ENCODE measurements around the gene FAM193B.
A peak's percentile ranks its signal among the peaks of the same experiment; 100 is the strongest.
"Not testable (repeated sequence)": the region's sequence is repeated elsewhere in the genome, so short reads cannot be mapped to it uniquely, and the experiment has no call there.

FAM193B gene

DNA sequence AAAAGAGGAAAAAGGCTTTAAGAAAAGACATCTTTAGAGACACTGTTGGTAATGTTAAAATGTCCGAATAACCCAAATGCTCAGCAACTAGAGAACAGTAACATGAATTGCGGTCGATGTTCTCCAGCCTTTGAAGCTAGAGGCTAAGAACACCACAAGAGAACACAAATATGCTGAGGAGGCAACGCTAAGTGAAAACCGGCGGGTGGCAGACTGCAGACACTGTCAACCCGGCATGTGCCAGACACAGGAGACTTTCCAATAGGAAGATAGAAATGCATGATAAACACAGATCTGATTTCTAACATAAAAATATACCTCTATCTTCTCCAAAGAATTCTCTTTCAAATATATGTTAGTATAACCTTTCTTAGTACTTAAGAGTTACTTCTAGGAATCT is 19.2 kb downstream of the FAM193B start:
- DNase-seq, result no peak

DNA sequence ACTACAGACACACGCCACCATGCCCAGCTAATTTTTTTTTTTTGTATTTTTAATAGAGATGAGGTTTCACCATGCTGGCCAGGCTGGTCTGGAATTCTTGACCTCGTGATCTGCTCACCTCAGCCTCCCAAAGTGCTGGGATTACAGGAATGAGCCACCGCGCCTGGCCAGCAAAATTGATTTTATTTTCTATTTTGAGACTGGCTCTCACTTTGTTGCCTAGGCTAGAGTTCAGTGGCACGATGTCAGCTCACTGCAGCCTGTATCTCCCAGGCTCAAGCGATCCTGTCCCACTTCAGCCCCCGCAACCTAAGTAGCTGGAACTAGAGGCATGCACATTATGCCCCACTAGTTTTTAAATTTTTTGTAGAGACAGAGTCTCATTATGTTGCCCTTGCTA is 19.9 kb downstream of the FAM193B start:
- not testable (repeated sequence) for DNase-seq

DNA sequence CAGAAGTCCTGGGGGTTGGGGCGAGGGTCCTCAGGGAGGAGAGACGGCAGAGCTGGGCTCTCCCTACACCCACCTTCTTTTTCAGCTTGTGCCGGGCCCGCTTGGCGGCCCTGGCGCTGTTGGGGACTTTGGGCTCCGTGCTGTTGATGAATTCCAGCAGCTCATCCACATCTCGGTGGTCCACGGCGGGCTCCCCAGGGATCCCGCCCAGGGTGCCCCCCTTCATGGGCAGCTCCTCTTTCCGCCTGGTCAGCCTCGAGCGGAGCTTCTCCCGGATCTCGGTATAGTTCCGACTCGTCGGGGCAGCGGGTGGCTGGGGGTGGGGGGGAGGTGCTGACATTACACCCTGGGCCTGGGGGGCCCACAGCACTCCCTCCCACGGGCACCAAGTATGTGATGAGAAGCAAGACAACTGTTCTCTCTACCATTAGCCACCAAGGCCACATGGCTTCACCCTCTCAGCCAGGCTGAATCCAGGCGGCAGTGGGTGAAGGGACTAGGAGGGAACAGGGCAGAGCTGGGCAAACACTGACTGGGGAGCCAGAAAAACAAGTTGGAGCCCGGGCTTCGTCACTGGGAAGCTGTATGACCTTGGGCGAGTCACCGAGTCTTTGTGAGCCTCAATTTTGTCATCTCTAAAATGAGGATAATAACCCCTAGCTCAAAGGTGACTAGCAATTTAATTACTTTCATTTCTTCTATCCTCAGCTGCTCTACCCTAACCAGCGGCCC is 23.0 kb downstream of the FAM193B start:
- DNase-seq, result no peak

DNA sequence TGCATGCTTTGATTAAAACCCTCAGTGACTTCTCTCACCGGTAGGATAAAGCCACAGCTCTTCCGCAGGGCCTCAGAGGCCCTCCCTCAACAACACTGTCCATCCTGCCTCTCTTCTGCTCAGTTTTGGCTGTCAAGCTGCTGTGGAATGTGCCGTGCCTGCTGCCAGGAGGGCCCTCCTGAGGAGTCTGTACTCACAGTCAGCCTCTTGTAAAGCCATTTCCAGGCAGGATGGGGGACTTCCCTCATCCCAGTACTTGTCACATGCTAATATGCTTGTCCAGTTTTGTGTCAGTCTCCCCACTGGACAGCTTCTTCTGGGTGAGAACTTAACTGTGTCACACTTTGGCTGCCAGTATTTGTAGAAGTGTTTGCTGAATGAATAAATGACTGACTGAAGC is 23.7 kb downstream of the FAM193B start:
- DNase-seq, result no peak

DNA sequence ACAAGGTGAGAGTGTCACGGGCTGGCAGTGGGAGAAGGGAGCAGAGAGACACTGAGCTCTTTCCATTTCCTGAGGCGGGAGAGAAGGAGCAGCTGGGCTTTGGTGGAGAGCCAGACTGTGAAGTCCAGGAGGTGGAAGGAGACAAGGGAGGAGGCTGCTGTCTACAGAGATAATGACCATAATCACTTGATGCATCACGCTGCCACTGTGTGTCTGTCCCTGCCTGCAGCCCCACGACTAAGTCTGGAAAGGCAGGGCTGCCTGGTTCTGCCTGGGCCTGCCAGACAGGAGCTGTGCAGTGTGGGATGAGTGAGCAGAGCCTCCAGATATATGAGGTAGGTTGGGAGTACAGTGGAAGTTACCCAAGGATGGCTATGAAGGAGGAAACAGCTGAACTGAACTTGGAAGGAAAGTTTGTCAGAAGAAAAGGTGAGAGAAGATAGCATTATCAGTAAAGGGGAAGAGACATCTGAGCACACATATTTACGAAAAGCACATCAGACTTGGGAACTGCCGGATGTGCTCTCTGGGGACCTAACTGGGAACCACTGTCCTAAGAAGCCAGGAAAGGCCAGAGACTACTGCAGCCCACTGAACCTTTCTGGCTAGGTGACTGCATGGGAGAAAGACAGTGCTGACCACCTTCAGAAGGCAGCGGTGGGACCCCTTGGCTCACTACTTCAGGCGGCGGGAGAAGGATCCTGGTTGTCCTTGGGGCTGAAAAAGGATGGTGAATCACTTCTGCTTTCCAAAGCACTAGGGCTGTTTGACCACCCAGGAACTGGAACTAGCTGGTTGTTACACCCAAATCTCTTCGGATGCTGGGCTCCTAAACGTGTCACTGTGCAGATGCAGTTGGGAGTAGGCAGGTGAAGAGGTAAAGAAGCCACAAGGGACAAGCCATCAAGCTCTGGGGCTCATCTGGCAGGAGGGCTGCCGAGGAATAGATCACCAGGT is 24.8 kb downstream of the FAM193B start:
- no peak for DNase-seq

DNA sequence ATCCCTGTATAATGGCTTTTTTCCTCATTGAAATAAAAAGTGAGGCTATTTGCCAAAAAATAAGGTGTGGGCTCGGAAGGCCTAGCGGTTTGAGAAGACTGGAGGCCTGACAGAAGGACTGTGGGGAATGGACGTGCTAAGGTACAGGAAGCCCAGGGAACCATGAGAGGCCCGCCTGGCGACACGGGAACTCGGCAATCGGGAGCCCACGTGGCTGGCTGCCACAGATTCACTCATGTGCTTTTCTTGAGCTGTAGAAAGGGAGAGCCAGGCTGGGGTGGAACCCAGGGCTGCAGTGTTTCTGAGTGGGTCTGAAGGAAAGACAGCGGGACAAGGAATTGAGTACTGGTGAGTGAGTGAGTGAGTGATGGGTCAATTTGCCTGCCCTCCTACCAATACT is 25.7 kb downstream of the FAM193B start:
- DNase-seq, result no peak

DNA sequence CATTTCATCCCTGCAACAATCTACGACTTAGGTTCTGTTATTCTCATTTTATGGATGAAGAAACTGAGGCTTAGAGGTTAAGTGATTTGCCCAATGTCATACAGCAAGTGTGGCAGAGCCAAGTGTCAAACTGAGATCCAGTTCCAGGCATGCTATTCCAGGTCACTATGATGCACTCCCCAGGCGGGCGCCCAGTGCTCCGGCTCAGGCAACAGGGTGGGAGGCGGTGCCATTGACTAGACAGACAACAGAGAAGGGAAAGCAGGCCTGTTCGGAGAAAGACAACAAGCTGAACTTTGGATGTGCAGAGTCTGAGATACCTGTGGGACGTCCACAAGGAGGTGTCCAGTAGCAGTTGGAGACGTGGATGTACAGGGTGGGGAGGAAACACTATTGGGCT is 26.8 kb downstream of the FAM193B start:
- DNase-seq, result no peak

DNA sequence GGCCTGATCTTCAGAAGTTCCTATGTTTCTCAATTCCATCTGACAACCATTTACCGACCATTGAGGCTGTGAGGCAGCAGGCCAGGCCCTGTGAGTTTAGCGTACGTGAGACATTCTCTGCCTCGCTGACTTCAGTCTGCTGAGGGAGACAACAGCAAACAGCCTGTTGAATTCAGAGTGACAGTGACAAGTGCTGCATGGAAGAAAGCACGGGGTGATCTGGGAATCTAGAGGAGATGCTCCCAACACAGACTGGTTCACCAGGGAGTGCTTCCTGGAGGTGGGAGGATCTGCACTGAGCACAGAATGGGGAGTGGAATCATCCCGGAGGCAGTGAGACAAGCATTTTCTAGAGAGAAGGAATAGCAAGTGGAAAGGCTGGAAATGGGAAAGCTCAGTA is 27.6 kb downstream of the FAM193B start:
- DNase-seq, result no peak

DNA sequence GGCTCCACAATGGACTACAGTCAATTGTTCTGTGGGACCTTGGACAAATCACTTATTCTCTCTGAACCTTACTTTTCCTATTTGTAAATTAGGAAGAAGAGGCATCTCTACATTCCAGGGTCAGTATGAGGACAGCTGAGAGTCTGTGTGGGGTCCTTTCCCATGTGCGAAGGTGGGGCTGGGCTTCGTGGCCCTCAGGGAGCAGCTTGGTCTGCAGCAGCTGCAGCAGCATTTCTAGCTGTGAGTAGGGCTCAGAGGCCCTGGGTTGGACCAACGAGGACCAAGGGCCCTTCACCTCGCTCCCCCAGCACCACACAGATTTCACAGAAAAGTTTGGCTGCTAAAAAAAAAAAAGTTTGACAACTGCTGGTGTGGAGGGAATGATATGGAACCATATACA is 28.2 kb downstream of the FAM193B start:
- DNase-seq, result no peak

DNA sequence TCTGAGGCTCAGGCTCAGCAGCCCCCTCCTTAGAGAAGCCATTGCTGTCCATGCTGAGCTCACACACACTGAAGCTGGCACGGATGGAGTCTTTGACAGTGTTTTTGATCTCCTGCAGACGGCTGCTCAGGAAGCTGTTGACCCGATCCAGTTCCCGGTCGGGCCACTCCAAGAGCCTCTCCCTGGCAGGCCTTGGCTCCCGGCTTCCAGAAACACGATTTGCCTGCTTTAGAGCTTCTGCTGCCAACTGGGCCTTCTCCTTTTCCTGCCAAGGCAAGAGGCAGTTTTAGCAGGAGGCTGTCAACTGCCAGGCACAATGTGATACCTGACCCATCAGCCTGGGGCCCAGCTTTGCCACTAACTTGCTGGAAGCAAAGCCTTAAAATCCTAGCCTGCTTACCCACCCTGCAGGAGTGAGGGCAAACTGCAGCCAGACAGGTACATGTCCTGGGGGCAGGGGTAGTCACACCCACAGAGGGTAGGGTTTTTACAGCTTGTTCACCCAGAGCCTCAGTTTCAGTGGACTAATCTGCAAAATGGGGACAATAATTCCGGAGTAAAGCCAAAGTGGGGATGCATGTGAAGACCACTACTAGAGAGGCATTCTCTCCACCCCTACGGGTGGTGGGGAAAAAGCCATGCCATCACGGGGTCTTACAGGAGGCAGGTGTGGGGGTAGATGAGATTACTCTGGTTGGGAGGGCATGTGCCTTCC is 29.3 kb downstream of the FAM193B start:
- no peak for DNase-seq

DNA sequence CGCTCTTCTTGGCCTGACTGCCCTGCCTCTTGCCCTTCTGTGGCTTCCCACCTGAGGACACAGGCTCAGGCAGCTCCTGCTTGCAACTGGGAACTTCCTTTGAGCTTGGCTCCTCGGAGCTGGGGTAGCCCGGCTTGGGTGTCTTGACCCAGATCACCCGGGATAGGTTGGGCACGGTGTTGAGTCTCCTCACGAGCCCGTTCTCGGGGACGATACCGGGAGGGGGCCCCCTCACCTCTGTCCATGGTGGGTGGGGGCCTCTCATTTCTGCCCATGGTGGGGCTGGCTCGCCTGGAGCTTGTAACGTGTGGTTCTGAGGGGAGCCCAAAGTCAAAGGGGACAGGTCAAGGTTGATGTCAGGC is 29.8 kb downstream of the FAM193B start:
- no peak for DNase-seq

DNA sequence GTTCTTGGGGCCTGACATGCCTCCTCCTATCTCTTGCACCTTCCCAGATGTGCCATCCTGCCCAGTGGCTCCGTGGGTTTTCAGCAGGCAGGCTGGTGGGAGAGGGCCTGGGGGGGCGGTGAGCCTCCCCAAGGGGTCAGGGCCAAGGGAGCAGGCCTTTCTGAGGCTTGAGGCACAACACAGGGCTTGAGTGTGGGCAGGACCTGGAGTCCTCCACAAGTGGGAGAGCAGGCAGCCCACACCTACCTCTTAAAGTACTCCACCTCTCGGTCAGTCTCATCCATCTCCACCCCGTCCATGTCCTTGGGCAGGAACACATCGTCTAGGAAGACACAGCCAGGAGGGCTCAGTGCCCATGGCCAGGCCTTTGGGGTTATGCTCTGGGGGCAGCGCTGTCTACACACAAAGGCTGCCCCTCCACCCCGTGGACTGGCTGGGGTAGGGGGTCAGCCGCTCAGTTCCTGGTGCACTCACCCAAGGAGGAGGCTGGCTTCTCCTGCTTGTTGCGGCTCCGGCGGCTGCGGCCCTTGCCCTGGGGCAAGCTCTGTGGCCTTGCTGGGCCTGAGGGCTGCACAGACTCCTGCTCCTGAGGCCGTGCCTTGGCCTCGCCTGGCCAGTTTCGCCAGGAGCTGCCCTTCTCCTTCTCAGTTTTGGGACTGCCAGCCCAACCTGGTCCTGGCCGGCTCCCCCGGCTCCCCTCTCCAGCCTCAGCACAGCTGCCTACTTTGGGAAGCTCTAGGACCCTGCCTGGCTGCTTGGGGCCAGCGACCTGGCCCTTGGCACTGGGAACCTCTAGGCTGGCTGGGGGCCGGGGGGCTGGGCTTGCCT is 30.4 kb downstream of the FAM193B start:
- DNase-seq, result no peak

DNA sequence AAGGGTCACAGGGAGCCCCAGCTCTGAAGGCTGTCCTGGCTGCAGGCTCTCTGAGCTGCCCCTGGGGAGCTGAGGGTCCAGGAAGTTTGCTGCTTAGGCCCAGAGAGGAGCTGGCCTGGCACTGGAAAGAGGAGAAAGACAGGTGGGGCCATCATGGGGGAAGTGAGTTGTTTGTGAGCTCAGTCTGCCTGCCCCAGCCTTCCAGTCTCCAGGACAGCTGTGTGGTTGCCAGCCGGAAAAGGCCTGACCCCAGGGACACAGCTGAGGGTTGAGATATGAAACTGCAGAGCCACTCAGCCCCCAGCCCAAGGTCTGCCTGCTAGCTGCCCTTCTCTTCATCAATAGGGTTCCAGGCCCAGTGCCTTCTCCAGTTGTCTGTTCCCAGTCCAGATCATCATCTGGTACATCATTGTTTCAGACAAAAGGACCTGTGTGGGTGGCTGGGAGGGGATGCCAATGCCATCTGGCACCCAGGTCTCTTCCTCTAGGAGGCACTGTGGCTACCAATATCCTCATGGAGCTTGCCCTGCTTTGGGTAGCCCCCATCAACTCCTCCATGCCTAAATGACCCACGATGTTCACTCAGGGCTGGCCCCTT is 33.3 kb downstream of the FAM193B start:
- DNase-seq, result no peak

DNA sequence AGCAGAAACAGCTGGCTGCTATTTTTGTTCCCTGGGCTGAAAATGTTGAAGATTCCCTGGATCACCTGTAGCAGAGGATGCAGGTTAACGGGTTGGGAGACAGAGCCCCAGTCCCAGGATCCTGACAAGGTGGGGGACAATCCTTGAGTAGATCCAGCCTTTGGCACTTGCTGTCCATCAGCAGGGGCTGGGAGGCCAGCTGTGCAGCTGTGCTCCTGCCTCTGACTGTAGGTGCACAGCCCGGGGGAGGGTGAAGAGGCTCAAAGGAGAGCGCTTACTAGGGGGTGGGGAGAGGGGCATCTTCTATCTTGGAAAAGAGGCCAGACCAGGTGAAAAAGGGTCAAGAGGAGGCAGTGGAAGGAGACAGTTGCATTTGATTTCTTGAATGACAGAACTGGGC is 34.1 kb downstream of the FAM193B start:
- DNase-seq, result no peak

DNA sequence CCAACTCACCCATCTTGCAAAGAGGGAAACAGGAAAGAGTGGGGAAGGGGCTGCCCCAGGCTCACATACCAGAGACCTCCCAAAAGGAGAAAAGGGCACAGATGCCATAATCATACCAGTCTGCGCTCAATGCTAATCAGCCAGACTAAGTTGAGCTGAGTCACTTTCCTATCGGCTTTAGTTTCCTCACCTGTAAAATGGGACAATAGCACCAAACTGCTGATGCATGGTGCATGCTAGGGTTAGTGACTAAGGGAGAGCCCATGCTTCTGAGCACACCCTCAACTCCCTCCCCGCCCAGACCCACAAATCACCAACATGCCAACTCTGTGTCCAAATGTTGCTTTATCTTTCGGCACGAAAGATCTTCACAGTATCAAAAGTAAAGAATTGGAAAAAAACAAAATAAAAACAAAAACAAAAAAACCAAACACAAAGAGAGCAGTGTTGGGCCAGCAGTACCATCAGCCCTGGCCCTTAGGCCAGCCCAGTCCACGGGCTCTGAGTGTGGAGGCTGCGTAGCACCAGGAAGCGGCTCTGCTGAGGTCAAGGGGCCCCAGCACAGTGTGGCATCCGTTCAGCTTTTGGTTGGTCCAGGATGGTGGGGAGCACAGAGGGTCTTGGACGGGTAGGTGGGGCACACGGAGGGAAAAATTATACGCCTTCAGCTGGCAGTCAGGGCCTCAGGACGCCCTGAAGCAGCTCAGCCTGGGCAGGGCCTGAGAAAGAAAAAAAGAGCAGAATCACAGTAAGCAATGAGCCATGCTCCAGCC is 34.7 kb downstream of the FAM193B start:
- no peak for DNase-seq

DNA sequence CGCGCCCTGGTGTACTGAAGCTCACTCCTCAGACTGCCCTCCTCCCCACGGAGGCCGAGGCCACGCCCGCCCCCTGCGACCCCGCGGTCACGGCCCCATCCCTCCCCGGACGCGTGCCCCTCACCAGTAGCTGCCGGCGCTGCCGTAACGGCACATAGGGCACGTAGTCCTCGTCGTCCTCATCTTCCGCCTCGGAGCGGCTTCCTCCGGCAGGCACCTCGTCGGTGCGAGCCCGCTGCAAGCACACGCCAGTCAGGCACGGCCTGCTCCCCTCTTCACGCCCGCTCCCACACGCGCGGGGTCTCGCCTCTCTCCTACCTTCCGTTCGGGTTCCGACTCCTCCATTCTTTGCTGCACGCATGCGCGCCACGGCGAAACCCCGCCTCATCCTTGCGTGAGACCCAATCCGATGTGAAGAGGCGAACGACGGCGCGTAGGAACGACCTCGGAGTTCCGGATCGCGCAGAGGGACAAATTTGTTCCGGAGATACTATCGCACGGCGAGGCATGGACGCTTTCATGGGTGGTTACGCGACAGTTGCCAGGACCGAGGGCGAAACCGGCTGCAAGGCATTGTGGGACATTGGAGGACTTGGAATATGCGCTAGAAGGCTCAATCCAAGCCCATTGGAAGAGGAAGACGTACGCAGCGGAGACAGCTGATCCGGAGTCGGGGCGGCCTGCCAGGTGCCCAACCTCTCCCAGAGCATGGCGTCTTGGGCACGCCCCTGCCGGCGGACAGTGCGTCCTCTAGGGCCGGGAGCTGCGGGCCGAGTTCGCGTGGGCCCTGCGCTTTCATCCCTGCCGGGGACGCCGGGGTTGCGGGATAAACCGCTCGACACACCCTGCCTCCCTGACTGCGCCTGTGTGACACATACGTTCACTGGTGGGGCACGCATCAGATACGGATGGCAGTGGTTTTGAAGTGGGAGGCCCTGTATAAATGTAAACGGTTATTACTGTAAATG is 37.5 kb downstream of the FAM193B start, which contains the start of gene DDX41:
Gene DDX41, minus strand, starts transcription at position 361 of the 968 bp plus-strand sequence. Its CDS starts 16 bp downstream, at position 345.
- DNase-seq, result peak; percentile 96

DNA sequence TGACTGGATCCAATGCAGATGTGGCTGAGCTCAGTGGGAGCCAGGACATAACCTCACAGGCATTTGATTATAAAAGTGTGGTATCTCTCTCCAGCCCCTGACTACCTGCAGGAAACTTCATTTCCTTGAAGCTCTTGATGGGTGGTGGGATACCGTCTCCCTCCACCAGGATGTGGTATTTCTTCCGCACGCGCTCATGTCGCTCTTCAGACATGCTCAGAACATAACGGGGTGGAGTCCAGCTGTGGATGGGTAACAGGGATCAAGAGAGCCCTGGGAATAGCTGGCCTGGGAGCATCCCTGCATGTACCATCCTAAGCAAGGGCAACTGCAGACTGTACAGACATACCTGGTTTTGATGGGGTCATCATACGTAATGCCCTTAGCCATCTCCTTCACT is 38.8 kb downstream of the FAM193B start:
- DNase-seq, result no peak

DNA sequence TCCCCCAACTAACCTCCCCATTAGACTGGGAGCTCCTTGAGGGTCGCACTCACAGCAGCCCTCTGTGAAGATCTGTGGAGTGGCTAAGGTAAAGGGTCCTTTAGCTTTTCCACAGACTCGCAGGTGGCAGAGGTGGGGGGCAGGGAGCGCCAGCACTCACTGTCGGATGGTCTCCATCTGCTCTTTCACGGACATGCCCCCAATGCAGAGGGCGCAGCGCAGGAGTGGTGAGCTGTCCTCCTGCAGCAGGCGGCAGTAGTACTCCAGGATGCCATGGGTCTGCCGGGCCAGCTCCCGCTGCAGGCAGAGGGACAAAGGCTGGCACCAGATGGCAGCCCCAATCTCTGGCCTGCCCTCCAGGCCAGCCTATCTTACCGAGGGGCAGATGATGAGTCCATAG is 39.8 kb downstream of the FAM193B start:
- no peak for DNase-seq

DNA sequence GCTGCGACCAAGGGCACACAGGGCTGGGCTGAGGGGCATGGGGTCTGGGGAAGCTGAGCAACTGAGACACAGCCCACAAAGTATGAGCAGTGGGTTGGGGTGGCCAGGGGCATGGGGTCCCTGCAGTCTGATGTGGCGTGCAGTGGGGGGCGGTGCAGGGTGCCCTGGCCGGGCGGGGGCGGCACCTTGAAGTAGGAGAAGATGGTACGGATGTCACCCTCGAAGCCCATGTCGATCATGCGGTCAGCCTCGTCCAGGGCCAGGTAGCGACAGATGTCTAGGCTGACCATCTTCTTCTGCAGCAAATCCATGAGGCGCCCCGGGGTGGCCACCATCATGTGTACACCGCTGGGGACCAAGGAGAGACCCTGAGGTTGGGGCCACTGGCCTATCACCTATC is 40.9 kb downstream of the FAM193B start:
- no peak for DNase-seq

DNA sequence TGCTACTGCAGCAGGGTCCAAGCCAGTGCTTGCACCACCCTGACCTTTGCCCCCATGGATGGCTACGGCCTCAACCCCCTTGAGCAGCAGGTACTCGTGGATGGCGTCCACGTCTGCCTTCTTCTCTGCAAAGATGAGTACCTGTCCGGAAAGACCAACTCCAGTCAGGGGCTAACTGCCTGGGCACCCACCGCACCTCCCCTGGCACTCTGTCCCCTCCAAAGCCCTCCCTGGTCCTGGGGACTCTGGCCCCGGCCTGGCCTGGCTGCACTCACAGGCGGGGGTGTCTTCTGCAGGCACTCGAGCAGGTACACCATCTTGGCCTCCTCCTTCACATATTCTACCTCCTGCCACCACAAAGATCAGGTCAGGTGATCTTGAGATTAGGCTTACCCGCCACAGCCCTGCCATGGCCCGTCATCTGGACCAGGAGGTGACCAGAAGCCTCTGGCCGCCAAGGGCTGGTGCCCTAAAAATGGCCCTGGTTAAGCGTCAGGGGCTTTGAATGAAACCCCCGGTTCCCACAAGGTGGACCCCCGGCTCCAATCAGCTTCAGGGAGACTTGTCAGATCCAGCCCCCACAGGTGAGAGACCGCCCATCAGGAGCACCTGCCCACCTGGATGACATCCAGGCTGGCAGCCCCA is 41.5 kb downstream of the FAM193B start:
- DNase-seq, result no peak

Data from NCI-H526 (cell line).